ENCODE results near the gene SLIT3.

GRCh38 chr5:169064093-169064492 lies 236.8 kb downstream of the SLIT3 start:
- TF ChIP-seq CTCF (IDR thresholded peaks at IDR 0.05): no peak
- TF ChIP-seq POLR2A (IDR thresholded peaks at IDR 0.05): no peak
